GM10248 (cell line): ENCODE results near the gene TOB1.

Experiments
- CTCF ChIA-PET: fragments of 300-600 bp; sonication (Branson Sonifier 250); formaldehyde crosslinking; extraction: SDS; loops from one replicate; lab custom pipeline; 2021; ENCODE audit warnings: antibody characterized with exemption; lab: Yijun Ruan, JAX
- POLR2A ChIA-PET: fragments of 350-650 bp; sonication (Branson Sonifier 250); formaldehyde crosslinking; extraction: SDS; loops from one replicate; lab custom pipeline; 2020; ENCODE audit warnings: antibody characterized with exemption; lab: Yijun Ruan, JAX
- DNase-seq: peaks from one replicate; pipeline ENCODE4 v3.0.0; 2012; ENCODE audit errors: extremely low spot score
- CTCF ChIP-seq: IDR thresholded peaks from 2 replicates; pipeline ENCODE4 v1.5.1; 2012; ENCODE audit warnings: mild to moderate bottlenecking, low read depth; ENCODE audit errors: extremely low read depth, missing control alignments, control extremely low read depth

Gene TOB1

DNA sequence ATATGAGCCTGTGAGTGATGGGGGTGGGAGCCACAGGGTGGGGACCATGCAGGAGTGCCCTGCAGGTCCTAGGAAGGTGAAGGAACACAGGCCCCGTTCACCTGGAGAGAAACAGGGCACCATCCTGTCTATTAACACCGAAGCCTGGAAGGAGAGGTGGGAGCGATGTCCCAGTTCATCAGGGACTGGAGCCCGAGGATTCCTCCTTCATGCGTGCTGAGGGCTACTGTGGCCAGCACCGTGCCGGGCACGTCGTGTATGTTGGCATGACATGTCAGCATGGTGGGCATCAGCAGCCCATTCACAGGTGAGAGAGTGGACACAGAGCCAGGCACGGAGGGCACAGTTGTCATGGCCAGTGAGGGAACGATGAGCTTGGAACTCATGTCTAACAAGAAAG lies 29.3 kb downstream of the TOB1 start:
- POLR2A ChIA-PET: interaction anchor here (0.6 kb wide), 1 partner anchor 27 kb away, joined by 6 read pairs; no protein-coding TSS in a partner anchor
- CTCF ChIA-PET: interaction anchor here (1.2 to 18.2 kb wide), 3 partner anchors 9 to 54 kb away, joined by 3 to 301 read pairs (median 79); no protein-coding TSS in a partner anchor
- TF ChIP-seq CTCF: no peak
- no peak for DNase-seq

DNA sequence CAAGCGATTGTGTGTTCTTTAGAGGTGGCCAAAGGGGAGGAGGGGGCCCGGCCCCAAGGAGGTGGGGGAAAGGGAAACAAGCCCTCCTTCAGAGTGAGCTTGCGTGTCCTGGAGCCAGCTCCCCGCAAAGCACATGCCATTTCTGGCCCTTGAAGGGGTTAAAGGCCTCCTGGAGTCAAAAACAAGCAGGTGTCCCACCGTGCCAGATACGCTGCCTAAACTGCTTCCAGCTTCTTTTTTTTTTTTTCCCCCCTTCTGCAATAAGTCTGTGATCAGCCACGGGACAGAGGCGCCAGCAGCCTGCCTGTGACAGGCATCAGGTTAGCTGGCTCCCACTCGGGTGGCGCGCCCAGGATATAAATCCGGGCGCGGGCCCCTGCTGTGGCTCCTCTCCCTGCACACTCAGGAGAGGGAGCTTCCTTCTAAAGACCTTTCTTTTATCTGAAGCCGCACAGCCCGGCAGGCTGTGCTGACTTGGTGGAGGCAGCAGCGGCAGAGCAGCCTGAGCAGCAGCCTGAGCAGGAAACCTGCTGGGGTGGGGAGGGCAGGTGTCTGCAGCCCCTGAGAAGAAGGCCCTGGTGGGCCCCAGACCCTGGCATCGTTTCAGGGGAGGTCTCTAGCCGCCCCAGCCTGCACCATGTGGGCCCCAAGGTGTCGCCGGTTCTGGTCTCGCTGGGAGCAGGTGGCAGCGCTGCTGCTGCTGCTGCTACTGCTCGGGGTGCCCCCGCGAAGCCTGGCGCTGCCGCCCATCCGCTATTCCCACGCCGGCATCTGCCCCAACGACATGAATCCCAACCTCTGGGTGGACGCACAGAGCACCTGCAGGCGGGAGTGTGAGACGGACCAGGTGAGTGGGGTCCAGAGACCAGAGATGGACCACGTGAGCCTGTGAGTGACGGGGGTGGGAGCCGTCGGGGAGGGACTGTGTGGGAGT lies 30.6 kb downstream of the TOB1 start, which contains the start of gene WFIKKN2:
Gene WFIKKN2, plus strand, starts transcription at position 286 of the 934 bp plus-strand sequence. Its CDS starts 352 bp downstream, at position 638.
- ChIA-PET CTCF (interaction anchor here (1.2 to 8.5 kb wide), 4 partner anchors 18 to 121 kb away, joined by 3 to 65 read pairs (median 4); no protein-coding TSS in a partner anchor), POLR2A (no interaction called here)
- TF ChIP-seq CTCF: no peak
- DNase-seq: no peak

DNA sequence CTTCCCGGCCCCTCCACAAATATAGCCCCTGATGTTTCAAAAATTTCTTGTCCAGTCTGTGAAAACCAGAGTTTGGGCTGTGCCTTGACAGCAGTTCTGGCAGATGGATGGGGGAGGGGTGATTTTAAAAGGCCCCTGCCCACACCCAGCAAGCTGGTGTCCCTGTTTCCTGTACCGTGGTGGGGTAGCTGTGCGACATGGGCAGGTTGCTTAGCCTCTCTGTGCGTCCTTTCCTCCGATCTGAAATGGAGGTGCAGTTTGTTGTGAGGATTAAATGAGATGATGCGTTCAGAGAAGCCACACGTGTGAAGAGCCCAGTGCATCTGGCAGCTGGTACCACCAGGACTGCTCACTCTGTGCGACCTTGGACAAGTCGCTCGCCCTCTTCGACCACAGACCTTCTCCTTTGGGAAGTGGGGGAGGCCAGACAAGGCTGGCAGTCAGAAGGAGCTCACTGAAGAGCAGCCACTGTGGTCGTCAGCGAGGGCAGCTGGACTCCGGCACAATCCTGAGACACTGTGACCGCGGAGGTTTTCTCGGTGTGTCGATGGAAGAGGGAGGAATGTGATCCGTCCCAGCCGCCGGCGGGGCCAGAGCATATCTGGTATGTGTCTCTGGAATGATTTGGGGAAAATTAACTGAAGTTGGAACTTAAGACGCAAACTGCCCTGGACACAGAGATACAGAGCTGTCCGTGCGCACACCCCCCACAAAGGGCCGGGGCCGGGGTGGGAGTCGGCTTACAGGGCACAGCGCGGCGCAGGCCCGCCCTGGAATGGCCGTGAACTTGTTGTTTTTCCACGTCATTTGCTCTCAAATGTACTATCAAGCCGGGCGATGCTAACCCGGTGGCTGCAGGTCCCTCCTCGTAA lies 31.5 kb downstream of the TOB1 start:
- no peak for TF ChIP-seq CTCF
- ChIA-PET POLR2A (interaction anchor here (1.0 kb wide), 1 partner anchor 31 kb away, joined by 3 read pairs; the partner anchor contains the start of gene TOB1), CTCF (interaction anchor here (0.9 to 8.5 kb wide), 7 partner anchors 8 to 122 kb away, joined by 3 to 65 read pairs (median 4); no protein-coding TSS in a partner anchor)
- no peak for DNase-seq

DNA sequence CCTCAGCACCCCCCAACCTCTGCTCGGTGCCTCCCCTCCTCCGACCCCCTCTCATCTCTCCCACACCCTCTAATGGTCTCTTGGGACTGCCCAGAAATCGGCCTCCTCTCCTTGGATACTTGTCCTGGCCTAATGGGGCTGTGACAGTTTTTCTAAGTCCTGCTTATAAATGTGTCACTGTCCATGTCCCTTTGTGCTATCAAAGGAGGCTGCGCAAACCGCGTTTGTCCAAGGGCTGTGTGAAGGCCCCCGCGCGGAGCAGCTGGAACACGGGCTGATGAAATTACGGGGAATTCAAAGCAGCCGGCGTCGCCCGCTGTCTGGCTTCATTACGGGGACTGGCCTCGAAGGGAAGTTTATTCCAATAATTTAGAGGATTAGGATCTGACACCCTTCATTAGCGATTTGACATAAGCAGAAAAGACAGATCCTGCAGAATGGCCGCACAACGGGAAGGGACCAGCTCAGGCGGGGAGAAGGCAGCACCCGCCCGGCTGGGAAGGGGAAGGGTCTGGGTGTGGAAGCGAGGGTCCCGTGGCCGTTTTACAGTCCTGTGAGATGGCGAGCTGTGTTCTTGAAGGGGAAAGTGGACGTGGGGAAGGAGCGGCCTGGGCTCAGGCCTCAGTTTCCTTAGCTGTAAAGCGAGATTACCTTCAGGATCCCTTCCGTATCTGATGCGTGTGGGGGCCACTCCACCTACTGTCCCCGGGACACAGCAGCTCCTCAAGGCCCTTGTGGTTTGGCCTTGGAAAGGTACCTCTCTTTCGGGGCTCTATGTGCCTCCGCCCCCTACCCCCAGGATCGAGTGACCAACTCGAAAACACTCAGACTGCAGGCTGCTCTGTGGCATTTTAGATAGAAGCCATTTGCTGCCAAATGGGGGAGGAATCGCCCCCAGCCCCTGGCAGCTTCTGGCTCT lies 32.4 kb downstream of the TOB1 start:
- no peak for TF ChIP-seq CTCF
- ChIA-PET CTCF (interaction anchor here (0.9 to 8.5 kb wide), 8 partner anchors 8 to 123 kb away, joined by 3 to 65 read pairs (median 4); no protein-coding TSS in a partner anchor), POLR2A (interaction anchor here (1.0 kb wide), 1 partner anchor 32 kb away, joined by 3 read pairs; the partner anchor contains the start of gene TOB1)
- no peak for DNase-seq

DNA sequence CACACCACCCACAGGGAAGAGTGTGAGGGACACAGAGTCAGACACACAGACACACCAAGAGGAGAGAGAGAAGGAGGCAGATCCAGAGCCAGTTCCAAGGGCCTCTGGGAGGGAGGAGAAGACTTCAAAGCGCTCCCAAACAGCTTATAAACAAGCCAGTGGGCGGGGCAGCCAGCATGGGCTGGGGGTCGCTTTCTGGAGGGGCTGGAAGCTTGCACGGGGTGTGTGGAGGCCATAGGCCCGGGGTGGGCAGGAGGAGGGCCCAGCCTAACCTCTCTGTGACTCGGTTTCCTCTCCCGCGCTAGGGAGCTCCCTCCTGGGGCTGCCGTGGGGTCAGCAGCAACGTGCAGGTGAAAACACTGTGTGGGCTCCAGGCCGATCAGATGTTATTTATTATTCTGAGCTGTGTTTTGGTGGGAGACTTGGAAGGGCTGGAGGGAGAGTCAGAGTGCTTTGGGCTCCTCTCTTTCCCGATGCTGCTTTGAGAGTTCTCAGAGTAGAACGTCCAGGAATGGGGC lies 33.2 kb downstream of the TOB1 start:
- DNase-seq: no peak
- TF ChIP-seq CTCF: no peak
- POLR2A ChIA-PET: no interaction called here
- CTCF ChIA-PET: interaction anchor here (1.1 to 8.5 kb wide), 5 partner anchors 9 to 49 kb away, joined by 3 to 65 read pairs (median 46); no protein-coding TSS in a partner anchor
